Hepatocyte (in vitro differentiated cells): ENCODE results near the gene LDAH. TPM values are rescaled to one million over a fixed set of nuclear protein-coding genes. Genes with fewer than 3 reads are reported as not detected.
A peak's percentile ranks its signal among the peaks of the same experiment; 100 is the strongest.

ENCODE experiments used
- DNase-seq: peaks from one replicate; pipeline ENCODE4 v3.0.0-alpha.2; 2016; ENCODE audit warnings: low spot score
- H2AFZ ChIP-seq: fragments of 200-600 bp; sonication (generic); 2 replicates; pipeline ENCODE4 v1.6.0; 2016; ENCODE audit warnings: antibody characterized with exemption, mild to moderate bottlenecking
- H3K27ac ChIP-seq: fragments of 200-600 bp; sonication (generic); 2 replicates; pipeline ENCODE4 v1.5.1; 2016; ENCODE audit warnings: mild to moderate bottlenecking
- H3K27me3 ChIP-seq: fragments of 200-600 bp; sonication (generic); 2 replicates; pipeline ENCODE4 v1.6.1; 2016
- H3K36me3 ChIP-seq: fragments of 200-600 bp; sonication (generic); replicated peaks from 2 replicates; pipeline ENCODE4 v1.5.1; 2016; ENCODE audit warnings: low read depth; ENCODE audit not compliant: insufficient read depth
- H3K4me1 ChIP-seq: fragments of 200-600 bp; sonication (generic); 2 replicates; pipeline ENCODE4 v1.5.1; 2016; ENCODE audit warnings: mild to moderate bottlenecking, moderate library complexity; ENCODE audit not compliant: insufficient read depth
- H3K4me2 ChIP-seq: fragments of 200-600 bp; sonication (generic); 2 replicates; pipeline ENCODE4 v1.6.0; 2016
- H3K4me3 ChIP-seq: fragments of 200-600 bp; sonication (generic); 2 replicates; pipeline ENCODE4 v1.5.1; 2016; ENCODE audit warnings: mild to moderate bottlenecking
- H3K79me2 ChIP-seq: fragments of 200-600 bp; sonication (generic); 2 replicates; pipeline ENCODE4 v1.6.0; 2017; ENCODE audit warnings: mild to moderate bottlenecking
- H3K9me2 ChIP-seq: fragments of 200-600 bp; sonication (generic); replicated peaks from 2 replicates; pipeline ENCODE4 v1.6.0; 2017; ENCODE audit warnings: mild to moderate bottlenecking; ENCODE audit not compliant: insufficient read depth
- H3K9me3 ChIP-seq: fragments of 200-600 bp; sonication (generic); 2 replicates; pipeline ENCODE4 v1.5.1; 2016; ENCODE audit warnings: low read depth, mild to moderate bottlenecking
- H4K20me1 ChIP-seq: fragments of 200-600 bp; sonication (generic); 2 replicates; pipeline ENCODE4 v1.6.0; 2016; ENCODE audit warnings: mild to moderate bottlenecking; ENCODE audit not compliant: insufficient read depth, poor library complexity, severe bottlenecking
- EZH2 ChIP-seq: fragments of 200-600 bp; sonication (generic); IDR thresholded peaks from 2 replicates; pipeline ENCODE4 v1.6.1; 2016; ENCODE audit warnings: antibody characterized with exemption, mild to moderate bottlenecking, borderline replicate concordance
- EZH2phosphoT487 ChIP-seq: fragments of 200-600 bp; sonication (generic); IDR thresholded peaks from one replicate; pipeline ENCODE4 v1.6.1; 2018; ENCODE audit warnings: antibody characterized with exemption, mild to moderate bottlenecking, low read depth, moderate library complexity; ENCODE audit not compliant: unreplicated experiment, severe bottlenecking
- WGBS: methylation state at CpG from one replicate; pipeline ENCODE4 v1.1.6; 2016; ENCODE audit warnings: low lambda C conversion rate; ENCODE audit errors: missing lambda C conversion rate; 5-methylcytosine and 5-hydroxymethylcytosine counted together
- polyA plus RNA-seq: library from polyadenylated mRNA; unstranded; fragments of >200 nt; fragmentation: Nextera tagmentation; extraction: Ambion mirVana; gene quantifications from 2 replicates; pipeline ENCODE4 v1.2.1, GENCODE V29; 2016
- total RNA-seq: library from RNA; depleted of rRNA; stranded (reverse); fragments of >200 nt; gene quantifications from 2 replicates; pipeline ENCODE4 v1.2.3, GENCODE V29; 2014
- TF ChIP-seq, protein P1 (sequence below): fragments of 200-600 bp; sonication (generic); IDR thresholded peaks from 2 replicates; pipeline ENCODE4 v1.5.1; 2016; ENCODE audit warnings: antibody characterized with exemption, mild to moderate bottlenecking; ENCODE audit not compliant: poor library complexity

The LDAH gene
- total and polyA plus RNA-seq, 2 experiments from 2014 or later: 15.2 to 27.8 TPM

DNA sequence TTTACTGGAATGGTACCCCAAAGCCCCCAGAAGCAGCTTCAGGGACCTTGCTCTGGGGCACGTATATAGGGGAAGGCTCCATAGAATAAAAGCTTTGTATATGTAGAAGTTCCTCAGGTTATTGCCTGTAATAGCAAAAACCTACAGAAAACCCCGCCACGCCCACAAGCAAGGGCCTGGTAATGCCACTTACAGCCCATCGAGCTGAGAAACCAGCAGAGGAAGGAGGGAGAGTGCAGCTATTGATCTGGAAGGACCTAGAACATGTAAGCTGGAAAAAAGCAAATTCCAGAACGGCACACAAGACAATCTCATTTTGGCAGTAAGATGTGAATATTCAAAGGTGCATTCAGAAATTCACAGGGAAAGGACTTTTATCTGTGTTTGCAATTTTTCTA, 187.8 kb downstream of the LDAH start:
- no peak overlapping the region for H3K4me3 ChIP-seq
- DNase-seq: no peak
- TF ChIP-seq EZH2 (no peak), EZH2phosphoT487 (no peak)
- TF ChIP-seq, protein P1, sequence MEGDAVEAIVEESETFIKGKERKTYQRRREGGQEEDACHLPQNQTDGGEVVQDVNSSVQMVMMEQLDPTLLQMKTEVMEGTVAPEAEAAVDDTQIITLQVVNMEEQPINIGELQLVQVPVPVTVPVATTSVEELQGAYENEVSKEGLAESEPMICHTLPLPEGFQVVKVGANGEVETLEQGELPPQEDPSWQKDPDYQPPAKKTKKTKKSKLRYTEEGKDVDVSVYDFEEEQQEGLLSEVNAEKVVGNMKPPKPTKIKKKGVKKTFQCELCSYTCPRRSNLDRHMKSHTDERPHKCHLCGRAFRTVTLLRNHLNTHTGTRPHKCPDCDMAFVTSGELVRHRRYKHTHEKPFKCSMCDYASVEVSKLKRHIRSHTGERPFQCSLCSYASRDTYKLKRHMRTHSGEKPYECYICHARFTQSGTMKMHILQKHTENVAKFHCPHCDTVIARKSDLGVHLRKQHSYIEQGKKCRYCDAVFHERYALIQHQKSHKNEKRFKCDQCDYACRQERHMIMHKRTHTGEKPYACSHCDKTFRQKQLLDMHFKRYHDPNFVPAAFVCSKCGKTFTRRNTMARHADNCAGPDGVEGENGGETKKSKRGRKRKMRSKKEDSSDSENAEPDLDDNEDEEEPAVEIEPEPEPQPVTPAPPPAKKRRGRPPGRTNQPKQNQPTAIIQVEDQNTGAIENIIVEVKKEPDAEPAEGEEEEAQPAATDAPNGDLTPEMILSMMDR: no peak
- 71% methylated on average over 5 of the region's 5 CpGs for WGBS
- H3K9me3 ChIP-seq: no peaks in the 10 kb centered on the region
- H3K4me1 ChIP-seq: peaks cover 16% of the 10 kb centered on the region
- H3K36me3 ChIP-seq: no peaks in the 10 kb centered on the region
- no peaks in the 10 kb centered on the region for H4K20me1 ChIP-seq
- no peaks in the 10 kb centered on the region for H3K27me3 ChIP-seq
- H3K79me2 ChIP-seq: no peaks in the 10 kb centered on the region
- H3K9me2 ChIP-seq: no peaks in the 10 kb centered on the region
- no peak overlapping the region for H3K4me2 ChIP-seq
- peak overlapping the region; percentile 66 for H3K27ac ChIP-seq
- peak overlapping the region; percentile 38 for H2AFZ ChIP-seq

DNA sequence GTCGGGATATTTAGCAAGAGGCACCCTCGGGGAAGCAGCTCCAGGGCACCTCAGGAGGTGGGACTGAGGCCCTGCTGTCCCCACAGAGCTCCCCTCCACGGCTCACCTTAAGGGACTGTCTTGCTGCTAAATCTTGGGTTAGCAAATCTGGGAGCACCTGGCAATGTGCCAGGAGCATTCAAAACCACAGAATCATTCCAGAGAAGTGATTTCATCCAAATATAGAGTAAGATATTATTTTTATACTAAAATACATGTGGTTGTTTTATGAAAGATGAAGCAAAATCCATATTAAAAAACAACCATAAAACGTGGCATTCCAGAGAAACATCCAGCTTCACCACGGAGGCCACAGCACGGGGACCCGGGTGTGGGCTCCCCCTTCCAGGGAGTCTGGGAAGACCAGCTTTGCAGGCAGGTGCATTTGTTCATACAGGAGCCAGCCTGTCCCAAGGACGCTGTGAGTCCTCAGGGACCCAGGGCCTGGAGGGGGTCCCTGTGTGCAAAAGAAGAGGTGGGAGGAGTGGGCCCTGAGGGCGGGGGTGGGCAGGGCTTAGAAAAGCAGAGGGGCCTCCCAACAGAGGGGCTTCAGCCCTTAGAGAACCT, 188.3 kb downstream of the LDAH start:
- no peaks in the 10 kb centered on the region for H3K27me3 ChIP-seq
- H3K4me2 ChIP-seq: no peak overlapping the region
- no peak overlapping the region for H2AFZ ChIP-seq
- no peaks in the 10 kb centered on the region for H3K79me2 ChIP-seq
- H3K4me1 ChIP-seq: peaks cover 16% of the 10 kb centered on the region
- no peak for DNase-seq
- no peak overlapping the region for H3K4me3 ChIP-seq
- H3K9me2 ChIP-seq: no peaks in the 10 kb centered on the region
- H3K27ac ChIP-seq: peak overlapping the region; percentile 66
- TF ChIP-seq, protein P1: no peak
- TF ChIP-seq EZH2 (no peak), EZH2phosphoT487 (no peak)
- H3K36me3 ChIP-seq: no peaks in the 10 kb centered on the region
- 67% methylated on average over 9 of the region's 9 CpGs for WGBS
- no peaks in the 10 kb centered on the region for H4K20me1 ChIP-seq
- H3K9me3 ChIP-seq: no peaks in the 10 kb centered on the region

Other genes starting within 250 kb of the LDAH start
- 25.8 and 26.8 TPM in 2 replicates for gene HS1BP3, start 172.0 kb downstream of the LDAH start, total RNA-seq
- gene HS1BP3, start 172.0 kb downstream of the LDAH start, polyA plus RNA-seq: 26.3 and 29.6 TPM in 2 replicates
- 0.24 and 0.37 TPM in 2 replicates for gene GDF7, start 156.0 kb downstream of the LDAH start, total RNA-seq
- 0.10 and 0.24 TPM in 2 replicates for gene GDF7, start 156.0 kb downstream of the LDAH start, polyA plus RNA-seq
- gene APOB, start 221.0 kb upstream of the LDAH start, total RNA-seq: 804 and 814 TPM in 2 replicates
- gene APOB, start 221.0 kb upstream of the LDAH start, polyA plus RNA-seq: 123 and 184 TPM in 2 replicates